ENCODE data around the gene MPL.
A peak's percentile ranks its signal among the peaks of the same experiment; 100 is the strongest.

Gene MPL

DNA sequence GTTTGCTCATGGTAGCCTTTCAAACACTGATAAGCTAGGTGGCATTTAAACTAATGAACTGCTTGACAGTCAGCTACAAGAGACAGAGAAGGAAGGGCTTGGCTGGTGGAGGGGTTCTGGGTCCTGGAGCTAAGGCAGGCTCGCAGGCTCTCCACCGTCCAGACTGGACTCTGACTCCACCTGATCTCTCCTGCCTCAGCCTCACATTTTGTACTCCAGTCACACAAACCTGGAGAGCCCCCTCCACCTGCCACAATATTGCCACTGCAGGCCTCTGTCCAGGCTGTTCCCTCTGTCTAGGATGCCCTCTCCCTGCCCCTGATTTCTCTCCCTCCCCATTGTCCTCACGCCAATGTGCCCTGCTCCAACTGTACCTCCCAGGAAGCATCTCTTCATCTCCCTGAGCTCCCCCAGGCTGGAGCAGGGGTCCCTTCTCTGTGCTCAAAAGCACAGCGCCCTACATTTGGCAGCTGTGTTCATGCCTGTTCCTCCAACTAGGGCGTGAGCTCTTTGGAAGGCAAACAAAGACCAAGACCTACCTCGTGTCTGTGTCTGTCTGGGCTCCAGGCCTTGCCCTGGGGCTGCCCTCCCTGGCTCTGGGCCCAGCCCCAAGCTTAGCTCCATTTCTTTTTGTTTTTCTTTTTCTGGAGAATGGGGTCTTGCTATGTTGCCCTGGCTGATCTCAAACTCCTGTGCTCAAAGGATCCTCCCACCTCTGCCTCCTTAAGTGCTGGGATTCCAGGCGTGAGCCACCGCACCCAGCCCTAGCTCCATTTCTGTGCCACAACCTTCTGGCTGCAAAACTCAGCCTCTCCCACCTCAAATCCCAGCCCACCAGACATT, 33.9 kb upstream of the MPL start:
- DNase-seq (ENCODE audit: low spot score in 2 of 2) (no peak), ATAC-seq (no peak)
- H3K4me3 Mint-ChIP-seq = no peak overlapping the region
- no peaks in the 10 kb centered on the region for H3K4me1 Mint-ChIP-seq
- H3K9me3 Mint-ChIP-seq = no peaks in the 10 kb centered on the region
- H3K27ac Mint-ChIP-seq = peak overlapping the region; percentile 50
- no peaks in the 10 kb centered on the region for H3K36me3 Mint-ChIP-seq

DNA sequence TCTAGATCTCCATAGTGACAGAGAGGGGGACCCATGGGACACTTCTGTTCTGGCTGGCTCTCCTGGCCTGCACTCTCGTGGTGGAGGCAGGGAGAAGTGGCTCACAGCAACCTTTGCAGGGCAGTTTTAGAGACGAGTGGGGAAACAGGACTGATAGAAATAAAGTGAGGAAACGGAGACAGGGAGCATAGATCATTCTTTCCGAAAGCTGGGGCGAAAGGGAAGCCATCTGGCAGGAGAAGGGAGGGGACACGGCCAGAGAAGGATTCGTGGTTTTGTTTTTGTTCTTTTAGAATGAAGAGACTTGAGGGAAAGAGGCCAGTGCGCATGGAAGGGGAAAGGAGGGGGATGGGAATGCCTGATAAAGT, 33.3 kb upstream of the MPL start:
- no peaks in the 10 kb centered on the region for H3K4me1 Mint-ChIP-seq
- peak overlapping the region; percentile 50 for H3K27ac Mint-ChIP-seq
- ATAC-seq = no peak
- DNase-seq (ENCODE audit: low spot score in 2 of 2) = no peak
- H3K36me3 Mint-ChIP-seq = no peaks in the 10 kb centered on the region
- no peak overlapping the region for H3K4me3 Mint-ChIP-seq
- H3K9me3 Mint-ChIP-seq = no peaks in the 10 kb centered on the region

DNA sequence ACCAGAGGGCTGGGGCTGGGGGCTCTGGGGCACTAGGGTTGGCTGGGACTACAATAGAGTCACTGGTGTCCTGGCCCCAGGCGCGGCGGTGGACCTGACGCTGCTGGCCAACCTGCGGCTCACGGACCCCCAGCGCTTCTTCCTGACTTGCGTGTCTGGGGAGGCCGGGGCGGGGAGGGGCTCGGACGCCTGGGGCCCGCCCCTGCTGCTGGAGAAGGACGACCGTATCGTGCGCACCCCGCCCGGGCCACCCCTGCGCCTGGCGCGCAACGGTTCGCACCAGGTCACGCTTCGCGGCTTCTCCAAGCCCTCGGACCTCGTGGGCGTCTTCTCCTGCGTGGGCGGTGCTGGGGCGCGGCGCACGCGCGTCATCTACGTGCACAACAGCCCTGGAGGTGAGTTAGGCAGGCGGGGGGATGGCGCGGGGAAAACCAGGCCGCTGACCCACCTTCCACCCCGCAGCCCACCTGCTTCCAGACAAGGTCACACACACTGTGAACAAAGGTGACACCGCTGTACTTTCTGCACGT, 32.8 kb upstream of the MPL start:
- H3K4me1 Mint-ChIP-seq = no peaks in the 10 kb centered on the region
- DNase-seq (ENCODE audit: low spot score in 2 of 2) (no peak), ATAC-seq (no peak)
- no peak overlapping the region for H3K27ac Mint-ChIP-seq
- H3K4me3 Mint-ChIP-seq = no peak overlapping the region
- H3K36me3 Mint-ChIP-seq = no peaks in the 10 kb centered on the region
- no peaks in the 10 kb centered on the region for H3K9me3 Mint-ChIP-seq

DNA sequence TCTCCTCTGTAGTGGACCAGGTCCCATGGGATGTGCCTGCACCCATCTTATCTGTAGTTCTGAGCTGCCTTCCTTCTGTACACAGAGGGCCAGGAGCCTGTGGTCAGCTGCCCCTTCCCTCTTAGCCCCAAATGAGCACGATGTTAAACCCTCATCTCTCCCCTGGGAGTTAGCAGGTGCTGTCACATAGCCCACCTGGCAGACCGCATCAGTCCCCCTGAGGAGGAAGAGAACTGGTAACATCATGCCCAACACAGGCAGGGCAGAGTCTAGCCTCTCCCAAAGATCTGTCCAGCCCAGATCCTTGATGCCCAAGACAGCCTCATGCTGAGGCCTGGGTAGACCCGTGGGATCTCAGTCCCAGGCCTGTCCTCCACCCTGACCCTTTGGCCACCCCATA, 32.2 kb upstream of the MPL start:
- ATAC-seq = no peak
- H3K4me3 Mint-ChIP-seq = no peak overlapping the region
- H3K36me3 Mint-ChIP-seq = no peaks in the 10 kb centered on the region
- H3K4me1 Mint-ChIP-seq = no peaks in the 10 kb centered on the region
- no peaks in the 10 kb centered on the region for H3K9me3 Mint-ChIP-seq
- no peak overlapping the region for H3K27ac Mint-ChIP-seq
- DNase-seq (ENCODE audit: low spot score in 2 of 2) = no peak

DNA sequence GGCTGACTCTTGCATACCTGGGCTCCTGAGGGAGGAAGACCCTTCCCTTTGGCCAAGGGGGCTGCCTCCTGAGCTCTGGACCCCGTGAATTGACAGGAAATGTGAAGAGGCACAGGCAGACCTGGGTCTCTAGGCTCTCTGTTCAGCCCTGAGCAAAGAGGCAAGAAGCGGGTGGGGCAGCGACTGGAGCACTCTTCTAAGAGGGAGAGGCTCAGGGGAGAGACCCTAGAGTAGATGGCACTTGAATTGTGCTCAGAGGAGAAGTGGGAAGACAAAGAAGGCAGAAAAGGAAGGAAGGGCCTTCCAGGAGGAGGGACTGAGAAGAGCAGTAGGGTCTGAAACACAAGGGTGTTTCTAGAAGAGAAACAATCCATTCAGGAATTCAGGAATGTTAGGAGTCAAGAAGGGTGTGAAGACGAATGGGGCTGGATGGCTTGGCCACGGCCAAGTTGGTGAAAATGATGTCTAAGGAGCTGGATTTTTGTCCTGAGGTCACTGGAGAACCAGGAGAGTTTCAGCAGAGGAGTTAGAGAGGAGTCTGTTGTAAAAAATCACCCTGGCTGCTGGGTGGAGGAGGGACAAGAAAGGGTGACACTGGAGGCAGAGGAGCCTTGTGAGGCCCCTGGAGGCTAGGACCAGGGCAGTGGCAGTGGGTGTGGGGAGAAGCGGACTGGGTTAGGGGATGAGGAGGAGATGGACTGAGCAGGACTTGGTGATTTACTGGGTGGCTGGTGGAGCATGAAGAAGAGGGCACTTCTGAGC, 31.5 kb upstream of the MPL start:
- peak overlapping the region; percentile 10 for H3K27ac Mint-ChIP-seq
- H3K9me3 Mint-ChIP-seq = no peaks in the 10 kb centered on the region
- ATAC-seq (no peak), DNase-seq (ENCODE audit: low spot score in 2 of 2) (no peak)
- H3K36me3 Mint-ChIP-seq = no peaks in the 10 kb centered on the region
- no peaks in the 10 kb centered on the region for H3K4me1 Mint-ChIP-seq
- H3K4me3 Mint-ChIP-seq = no peak overlapping the region

DNA sequence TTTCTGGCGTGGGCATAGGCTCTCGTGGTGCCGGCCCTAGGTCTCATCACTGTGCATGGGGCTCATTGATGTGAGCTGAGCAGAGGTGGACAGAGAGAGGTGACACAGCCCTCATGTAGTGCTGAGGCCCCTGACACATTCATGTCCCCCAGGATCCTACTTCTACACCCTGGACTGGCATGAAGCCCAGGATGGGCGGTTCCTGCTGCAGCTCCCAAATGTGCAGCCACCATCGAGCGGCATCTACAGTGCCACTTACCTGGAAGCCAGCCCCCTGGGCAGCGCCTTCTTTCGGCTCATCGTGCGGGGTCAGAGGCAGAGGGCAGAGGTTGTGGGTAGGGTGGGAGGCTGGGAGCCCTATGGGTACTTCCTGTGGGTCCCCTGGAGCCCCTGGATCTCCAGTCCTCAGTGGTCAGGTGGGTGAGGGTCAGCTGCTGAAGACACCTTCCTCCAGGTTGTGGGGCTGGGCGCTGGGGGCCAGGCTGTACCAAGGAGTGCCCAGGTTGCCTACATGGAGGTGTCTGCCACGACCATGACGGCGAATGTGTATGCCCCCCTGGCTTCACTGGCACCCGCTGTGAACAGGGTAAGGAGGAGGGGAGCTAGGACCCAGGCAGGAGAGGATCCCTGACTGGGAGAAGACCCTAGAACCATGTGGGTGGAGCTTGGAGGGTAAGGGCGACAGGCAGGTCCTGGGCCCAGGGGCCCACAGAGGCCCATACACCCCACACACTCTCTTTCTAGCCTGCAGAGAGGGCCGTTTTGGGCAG, 30.7 kb upstream of the MPL start:
- Mint-ChIP-seq H3K27ac (no peak overlapping the region), H3K4me3 (no peak overlapping the region), H3K4me1 (no peaks in the 10 kb centered on the region), H3K9me3 (no peaks in the 10 kb centered on the region), H3K36me3 (no peaks in the 10 kb centered on the region)
- DNase-seq (ENCODE audit: low spot score in 2 of 2) = no peak
- no peak for ATAC-seq

DNA sequence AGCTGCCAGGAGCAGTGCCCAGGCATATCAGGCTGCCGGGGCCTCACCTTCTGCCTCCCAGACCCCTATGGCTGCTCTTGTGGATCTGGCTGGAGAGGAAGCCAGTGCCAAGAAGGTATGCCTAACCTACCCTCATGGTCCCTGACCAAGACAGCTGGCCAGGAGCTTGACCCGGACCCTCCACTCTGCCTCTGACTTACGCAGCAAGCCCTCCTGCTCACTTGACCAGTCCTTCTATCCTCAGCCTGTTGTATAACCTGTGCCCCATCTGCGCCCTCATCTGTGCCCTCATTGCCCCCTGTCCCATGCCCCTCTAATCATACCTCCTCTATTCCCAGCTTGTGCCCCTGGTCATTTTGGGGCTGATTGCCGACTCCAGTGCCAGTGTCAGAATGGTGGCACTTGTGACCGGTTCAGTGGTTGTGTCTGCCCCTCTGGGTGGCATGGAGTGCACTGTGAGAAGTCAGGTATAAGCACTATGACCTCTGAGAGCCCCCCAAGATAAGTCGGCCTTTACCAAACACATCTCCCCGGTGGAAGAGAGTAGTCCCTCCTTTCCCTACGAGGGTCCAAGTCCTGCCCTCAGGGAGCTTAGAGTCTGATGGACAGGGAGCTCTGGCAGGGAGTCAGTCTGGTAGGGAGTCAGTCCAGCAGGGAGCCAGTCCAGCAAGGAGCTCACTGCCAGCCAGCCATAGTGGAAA, 30.0 kb upstream of the MPL start:
- Mint-ChIP-seq H3K4me3 (no peak overlapping the region), H3K27ac (peak overlapping the region; percentile 43), H3K4me1 (no peaks in the 10 kb centered on the region), H3K36me3 (no peaks in the 10 kb centered on the region), H3K9me3 (no peaks in the 10 kb centered on the region)
- DNase-seq (ENCODE audit: low spot score in 2 of 2) (no peak), ATAC-seq (no peak)

DNA sequence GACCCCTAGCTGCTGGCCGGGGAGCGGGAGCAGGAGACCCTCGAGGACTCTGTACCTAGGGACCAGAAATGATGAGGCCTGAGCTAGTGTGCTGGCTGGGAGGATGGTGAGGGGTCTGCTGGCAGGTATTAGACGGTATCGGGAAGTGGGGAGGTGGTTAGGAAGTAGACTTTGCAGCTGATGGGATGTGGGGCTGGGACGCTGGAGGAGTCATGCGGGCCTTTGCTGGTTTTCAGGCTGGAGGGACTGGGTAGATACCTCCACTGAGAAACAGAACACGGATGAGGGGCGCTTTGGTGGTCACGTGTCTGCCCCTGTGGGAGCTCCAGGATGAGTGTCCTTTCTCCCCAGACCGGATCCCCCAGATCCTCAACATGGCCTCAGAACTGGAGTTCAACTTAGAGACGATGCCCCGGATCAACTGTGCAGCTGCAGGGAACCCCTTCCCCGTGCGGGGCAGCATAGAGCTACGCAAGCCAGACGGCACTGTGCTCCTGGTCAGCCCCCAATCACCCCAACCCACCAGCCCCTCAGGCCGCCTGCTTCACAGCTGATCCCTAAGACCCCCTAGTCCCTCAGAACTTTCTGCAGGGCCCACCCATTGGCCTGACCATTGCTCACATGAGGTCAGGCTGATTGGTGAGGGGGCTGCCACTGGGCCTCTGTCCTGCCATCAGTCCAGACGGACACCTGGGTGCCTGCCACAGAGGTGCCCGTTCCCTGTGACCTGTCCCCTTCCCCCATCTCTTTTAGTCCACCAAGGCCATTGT, 28.8 kb upstream of the MPL start:
- H3K27ac Mint-ChIP-seq = no peak overlapping the region
- H3K9me3 Mint-ChIP-seq = no peaks in the 10 kb centered on the region
- no peaks in the 10 kb centered on the region for H3K4me1 Mint-ChIP-seq
- no peak overlapping the region for H3K4me3 Mint-ChIP-seq
- no peaks in the 10 kb centered on the region for H3K36me3 Mint-ChIP-seq
- ATAC-seq (no peak), DNase-seq (ENCODE audit: low spot score in 2 of 2) (no peak)

DNA sequence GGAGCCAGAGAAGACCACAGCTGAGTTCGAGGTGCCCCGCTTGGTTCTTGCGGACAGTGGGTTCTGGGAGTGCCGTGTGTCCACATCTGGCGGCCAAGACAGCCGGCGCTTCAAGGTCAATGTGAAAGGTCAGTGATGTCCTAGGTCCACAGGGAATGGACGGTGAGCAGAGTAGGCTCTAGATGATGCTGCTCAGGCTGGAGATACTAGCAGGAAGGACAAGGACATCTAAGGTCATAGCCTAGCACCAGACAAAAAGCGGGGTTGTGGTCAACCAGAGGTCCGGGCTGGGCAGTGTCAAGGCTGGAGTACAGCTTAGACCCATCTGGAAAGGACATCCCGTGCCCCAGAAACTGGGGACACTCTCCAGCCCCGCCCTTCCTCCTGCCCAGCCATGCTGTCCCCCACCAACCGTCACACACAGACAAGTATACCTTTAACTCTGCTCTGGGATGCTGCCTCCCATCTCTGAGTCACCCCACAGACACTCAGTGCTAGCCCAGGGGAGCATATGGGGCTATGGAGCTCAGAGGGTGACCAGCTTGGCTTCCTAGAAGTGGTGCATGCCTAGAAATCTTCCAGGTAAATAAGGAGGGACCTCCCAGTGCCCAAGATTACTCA, 28.1 kb upstream of the MPL start:
- Mint-ChIP-seq H3K9me3 (no peaks in the 10 kb centered on the region), H3K4me1 (no peaks in the 10 kb centered on the region), H3K4me3 (no peak overlapping the region), H3K36me3 (no peaks in the 10 kb centered on the region), H3K27ac (peak overlapping the region; percentile 7)
- DNase-seq (ENCODE audit: low spot score in 2 of 2) (no peak), ATAC-seq (no peak)

DNA sequence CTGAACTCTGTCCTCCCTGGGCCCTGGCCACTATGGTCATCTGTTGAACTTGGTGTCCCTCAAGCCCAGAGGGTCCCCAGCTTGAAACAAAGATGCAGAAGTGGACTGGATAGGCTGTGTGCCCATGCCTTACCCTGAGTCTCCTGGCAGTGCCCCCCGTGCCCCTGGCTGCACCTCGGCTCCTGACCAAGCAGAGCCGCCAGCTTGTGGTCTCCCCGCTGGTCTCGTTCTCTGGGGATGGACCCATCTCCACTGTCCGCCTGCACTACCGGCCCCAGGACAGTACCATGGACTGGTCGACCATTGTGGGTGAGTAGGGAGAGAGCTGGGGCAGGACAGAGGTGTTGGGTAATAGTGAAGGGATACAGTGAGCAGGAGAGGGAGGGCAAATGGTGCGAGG, 26.1 kb upstream of the MPL start:
- Mint-ChIP-seq H3K4me1 (no peaks in the 10 kb centered on the region), H3K27ac (no peak overlapping the region), H3K4me3 (no peak overlapping the region), H3K9me3 (no peaks in the 10 kb centered on the region), H3K36me3 (no peaks in the 10 kb centered on the region)
- ATAC-seq (no peak), DNase-seq (ENCODE audit: low spot score in 2 of 2) (no peak)

DNA sequence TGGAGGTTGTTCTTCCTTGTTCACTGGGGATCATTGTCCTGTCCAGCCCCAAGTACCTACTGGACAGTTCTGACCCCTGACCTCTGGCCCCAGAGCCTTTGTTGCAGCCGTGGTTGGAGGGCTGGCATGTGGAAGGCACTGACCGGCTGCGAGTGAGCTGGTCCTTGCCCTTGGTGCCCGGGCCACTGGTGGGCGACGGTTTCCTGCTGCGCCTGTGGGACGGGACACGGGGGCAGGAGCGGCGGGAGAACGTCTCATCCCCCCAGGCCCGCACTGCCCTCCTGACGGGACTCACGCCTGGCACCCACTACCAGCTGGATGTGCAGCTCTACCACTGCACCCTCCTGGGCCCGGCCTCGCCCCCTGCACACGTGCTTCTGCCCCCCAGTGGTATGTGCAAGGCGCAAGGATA, 25.4 kb upstream of the MPL start:
- no peak for DNase-seq (ENCODE audit: low spot score in 2 of 2)
- no peak for ATAC-seq
- no peaks in the 10 kb centered on the region for H3K9me3 Mint-ChIP-seq
- no peaks in the 10 kb centered on the region for H3K36me3 Mint-ChIP-seq
- no peak overlapping the region for H3K27ac Mint-ChIP-seq
- no peak overlapping the region for H3K4me3 Mint-ChIP-seq
- H3K4me1 Mint-ChIP-seq = no peaks in the 10 kb centered on the region

DNA sequence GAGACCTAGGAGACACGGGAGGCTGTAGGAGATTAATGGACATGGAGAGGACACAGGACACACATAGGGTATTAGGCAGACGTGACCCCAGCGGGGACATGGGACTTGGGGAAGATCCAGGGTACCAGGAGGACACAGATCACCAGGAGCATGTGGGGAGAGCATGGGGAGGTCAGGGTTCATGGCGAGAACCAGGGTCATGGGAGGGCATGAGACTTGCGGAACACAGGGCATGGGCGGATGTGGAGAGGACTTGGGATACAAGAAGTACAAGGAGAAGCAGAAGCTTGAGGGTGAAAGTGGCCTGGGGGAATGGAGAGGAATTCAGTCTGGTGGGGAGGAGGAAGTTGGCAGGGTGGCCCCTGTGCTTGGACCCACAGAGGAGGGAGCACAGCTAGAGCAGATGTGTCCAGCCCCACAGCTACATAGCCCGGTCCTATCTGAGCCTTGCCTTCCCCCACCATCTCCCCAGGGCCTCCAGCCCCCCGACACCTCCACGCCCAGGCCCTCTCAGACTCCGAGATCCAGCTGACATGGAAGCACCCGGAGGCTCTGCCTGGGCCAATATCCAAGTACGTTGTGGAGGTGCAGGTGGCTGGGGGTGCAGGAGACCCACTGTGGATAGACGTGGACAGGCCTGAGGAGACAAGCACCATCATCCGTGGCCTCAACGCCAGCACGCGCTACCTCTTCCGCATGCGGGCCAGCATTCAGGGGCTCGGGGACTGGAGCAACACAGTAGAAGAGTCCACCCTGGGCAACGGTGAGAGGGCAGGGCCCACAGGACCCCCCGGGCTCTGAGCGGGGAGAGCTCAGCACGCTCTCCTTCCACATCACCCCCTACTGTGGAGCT, 24.7 kb upstream of the MPL start:
- DNase-seq (ENCODE audit: low spot score in 2 of 2) (no peak), ATAC-seq (no peak)
- no peaks in the 10 kb centered on the region for H3K36me3 Mint-ChIP-seq
- peaks cover 3% of the 10 kb centered on the region for H3K4me1 Mint-ChIP-seq
- no peak overlapping the region for H3K4me3 Mint-ChIP-seq
- H3K27ac Mint-ChIP-seq = no peak overlapping the region
- H3K9me3 Mint-ChIP-seq = no peaks in the 10 kb centered on the region

DNA sequence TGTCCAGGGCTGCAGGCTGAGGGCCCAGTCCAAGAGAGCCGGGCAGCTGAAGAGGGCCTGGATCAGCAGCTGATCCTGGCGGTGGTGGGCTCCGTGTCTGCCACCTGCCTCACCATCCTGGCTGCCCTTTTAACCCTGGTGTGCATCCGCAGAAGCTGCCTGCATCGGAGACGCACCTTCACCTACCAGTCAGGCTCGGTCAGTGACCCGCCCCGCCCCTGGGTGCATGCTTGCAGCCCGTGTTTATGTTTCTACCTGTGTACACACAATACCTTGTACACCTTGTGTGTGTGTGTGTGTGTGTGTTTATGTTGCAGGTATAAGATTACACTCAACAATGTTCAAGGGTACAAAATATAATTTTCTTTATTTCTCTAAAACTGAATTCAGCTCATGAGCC, 23.8 kb upstream of the MPL start:
- no peak overlapping the region for H3K27ac Mint-ChIP-seq
- no peak overlapping the region for H3K4me3 Mint-ChIP-seq
- ATAC-seq (no peak), DNase-seq (ENCODE audit: low spot score in 2 of 2) (no peak)
- H3K36me3 Mint-ChIP-seq = no peaks in the 10 kb centered on the region
- H3K9me3 Mint-ChIP-seq = no peaks in the 10 kb centered on the region
- H3K4me1 Mint-ChIP-seq = peaks cover 7% of the 10 kb centered on the region

Measured in stimulated activated effector memory CD8-positive, alpha-beta T cell treated with anti-CD3 and anti-CD28 coated beads, Interleukin-12 subunit alpha, Interleukin-12 subunit beta, amount 100 ng/mL, for 72 hours (primary cell).